K562 (cell line): ENCODE measurements around the gene TDRD10. TPM values are rescaled to one million over a fixed set of nuclear protein-coding genes. Genes with fewer than 3 reads are reported as not detected.
A peak's percentile ranks its signal among the peaks of the same experiment; 100 is the strongest.

Experiments used
- FOS ChIP-seq: IDR thresholded peaks from 3 replicates; pipeline ENCODE4 v1.6.1; 2011; ENCODE audit not compliant: insufficient read length; ENCODE audit errors: extremely low read depth
- HMBOX1 ChIP-seq: sonication (generic); IDR thresholded peaks from 2 replicates; pipeline ENCODE4 v1.6.1; 2016
- MAX ChIP-seq: sonication (generic); formaldehyde crosslinking; IDR thresholded peaks from 2 replicates; pipeline ENCODE4 v1.9.0; 2022; ENCODE audit warnings: mild to moderate bottlenecking, missing genetic modification reagents
- MED1 ChIP-seq: sonication (generic); formaldehyde crosslinking; IDR thresholded peaks from 2 replicates; pipeline ENCODE4 v1.8.1; 2023; ENCODE audit warnings: missing genetic modification reagents, borderline replicate concordance
- NCOA2 ChIP-seq, 2 experiments: fragments of 450-650 bp; IDR thresholded peaks; 2 replicates each; pipeline ENCODE4 v1.6.1; 2018; ENCODE audit warnings: mild to moderate bottlenecking in 2 of 2, moderate library complexity in 1 of 2; ENCODE audit not compliant: partially characterized antibody in 2 of 2
- POLR2H ChIP-seq: IDR thresholded peaks from 2 replicates; pipeline ENCODE4 v1.6.1; 2016; ENCODE audit warnings: missing genetic modification characterization, low read depth, mild to moderate bottlenecking, control low read depth, missing compliant biosample characterization, moderate library complexity
- PRMT5 ChIP-seq: sonication (generic); formaldehyde crosslinking; IDR thresholded peaks from 2 replicates; pipeline ENCODE4 v1.5.0; 2020; ENCODE audit warnings: missing genetic modification reagents
- RB1 ChIP-seq: fragments of 450-650 bp; IDR thresholded peaks from 2 replicates; pipeline ENCODE4 v1.6.1; 2017; ENCODE audit warnings: low read depth, mild to moderate bottlenecking
- REST ChIP-seq, 2 experiments: fragments of 450-650 bp; formaldehyde crosslinking in 1 of 2; IDR thresholded peaks; 2 replicates each; pipeline versions ENCODE4 v1.4.0 to v1.6.1; 2014 to 2020; ENCODE audit warnings: mild to moderate bottlenecking in 2 of 2, borderline replicate concordance in 1 of 2, low read depth in 1 of 2
- SRSF9 ChIP-seq: fragments of 200-400 bp; formaldehyde crosslinking; IDR thresholded peaks from 2 replicates; pipeline ENCODE4 v1.6.1; 2017; ENCODE audit warnings: low read depth, low read length, borderline replicate concordance
- TAF7 ChIP-seq: fragments of 450-650 bp; IDR thresholded peaks from 2 replicates; pipeline ENCODE4 v1.6.1; 2016; ENCODE audit warnings: missing genetic modification characterization, missing compliant biosample characterization
- TEAD2 ChIP-seq: fragments of 450-650 bp; IDR thresholded peaks from 2 replicates; pipeline ENCODE4 v1.6.1; 2016; ENCODE audit warnings: missing genetic modification characterization, control low read depth, missing compliant biosample characterization
- ZBTB33 ChIP-seq: sonication (generic); formaldehyde crosslinking; IDR thresholded peaks from 2 replicates; pipeline ENCODE4 v1.8.1; 2023; ENCODE audit warnings: mild to moderate bottlenecking, missing genetic modification reagents
- ZEB2 ChIP-seq: fragments of 450-650 bp; IDR thresholded peaks from 2 replicates; pipeline ENCODE4 v1.6.1; 2016
- ZNF175 ChIP-seq: fragments of 200-800 bp; sonication (Bioruptor generic); IDR thresholded peaks from 2 replicates; pipeline ENCODE4 v1.6.1; 2016; ENCODE audit warnings: low read depth, mild to moderate bottlenecking, missing genetic modification characterization, missing compliant biosample characterization
- ZNF282 ChIP-seq: sonication (generic); formaldehyde crosslinking; IDR thresholded peaks from 2 replicates; pipeline ENCODE4 v1.8.1; 2023; ENCODE audit warnings: missing genetic modification reagents
- polyA plus RNA-seq, 8 experiments: library from polyadenylated mRNA; depleted of rRNA in 4 of 8; stranded (reverse) in 5 of 8; unstranded in 3 of 8; fragments of >200 nt; fragmentation: Nextera tagmentation in 2 of 8; fragmentation: Illumina TruSeq in 1 of 8; extraction: Ambion mirVana in 2 of 8; extraction: Trizol in 1 of 8; gene quantifications; 2 replicates each; pipeline versions ENCODE4 v1.2.1 to v1.2.3, GENCODE V29; 2011 to 2014; ENCODE audit warnings: inconsistent platforms in 1 of 8, missing spikeins in 1 of 8
- total RNA-seq, 7 experiments: library from RNA; depleted of rRNA in 6 of 7; stranded (reverse); fragments of >200 nt in 6 of 7; fragmentation: Illumina TruSeq in 2 of 7; extraction: Trizol in 2 of 7; gene quantifications; 2 replicates each; pipeline versions ENCODE4 v1.2.1 to v1.2.3, GENCODE V29; 2011 to 2021; ENCODE audit warnings: low replicate concordance in 1 of 7

TDRD10 gene
- total and polyA plus RNA-seq, 9 of the 15 experiments (the other 6 are each of a cell fraction or from before 2014, with no cell fraction given): not detected

GRCh38 chr1:154567386-154568156, 65.6 kb downstream of the TDRD10 start, which contains the start of gene CHRNB2 (continued):
- TF ChIP-seq REST (IDR thresholded peaks at IDR 0.05; ENCODE audit: borderline replicate concordance) (peak; percentile 100), REST (CRISPR knock-in tag; IDR thresholded peaks at IDR 0.05; ENCODE audit: low read depth) (peak; percentile 99), FOS (no peak), ZBTB33 (CRISPR knock-in tag) (peak; percentile 71), NCOA2 (IDR thresholded peaks at IDR 0.05; ENCODE audit: partially characterized antibody in 2 of 2) (no peak), MED1 (CRISPR knock-in tag) (0 out of 2 replicates have a peak, but pooled peaks have one; percentile 63), SRSF9 (no peak), ZNF282 (CRISPR knock-in tag) (peak; percentile 79; the same call in 1 of the 2 replicates), TAF7 (tag) (no peak), ZNF175 (CRISPR knock-in tag) (0 out of 2 replicates have a peak, but pooled peaks have one; percentile 40), POLR2H (no peak), ZEB2 (no peak), RB1 (peak; percentile 93), PRMT5 (CRISPR knock-in tag) (peak; percentile 66; the same call in 1 of the 2 replicates), HMBOX1 (no peak), MAX (peak; percentile 72), TEAD2 (tag) (no peak)
